T-helper 17 cell (primary cell): ENCODE measurements around the gene GALNT13. TPM values are rescaled to one million over a fixed set of nuclear protein-coding genes. Genes with fewer than 3 reads are reported as not detected.

Source experiments
- ATAC-seq: fragments of 150-1000 bp; cut with Tn5 transposase; 2 replicates; pipeline ENCODE4 v1.10.0; 2021; ENCODE audit warnings: mild to moderate bottlenecking, moderate library complexity
- DNase-seq, 3 donors: peaks; one replicate each; pipeline versions ENCODE4 v3.0.0 to v3.0.0-alpha.2; 2020 to 2021
- H3K9me3 ChIP-seq: one replicate; pipeline ENCODE4 v1.7.0; 2013; ENCODE audit warnings: low read length, mild to moderate bottlenecking; ENCODE audit not compliant: control insufficient read depth, poor library complexity, severe bottlenecking
- H3K27ac Mint-ChIP-seq: one replicate; pipeline ENCODE4 v1.8.0; 2022; ENCODE audit warnings: mild to moderate bottlenecking, moderate library complexity, mixed read lengths
- H3K27me3 Mint-ChIP-seq: one replicate; pipeline ENCODE4 v1.8.0; 2022; ENCODE audit warnings: mixed read lengths
- H3K36me3 Mint-ChIP-seq: one replicate; pipeline ENCODE4 v1.8.0; 2022; ENCODE audit warnings: low read depth, mixed read lengths
- H3K4me1 Mint-ChIP-seq: one replicate; pipeline ENCODE4 v1.8.0; 2022; ENCODE audit warnings: mild to moderate bottlenecking, mixed read lengths
- H3K4me3 Mint-ChIP-seq: one replicate; pipeline ENCODE4 v1.8.0; 2022; ENCODE audit warnings: mild to moderate bottlenecking, moderate library complexity, mixed read lengths
- total RNA-seq, 4 donors: library from RNA in 2 of 4; stranded (reverse) in 2 of 4; gene quantifications; one replicate each; pipeline ENCODE4 v1.2.3 and lab custom pipeline; 2022 to 2026

The GALNT13 gene
- total RNA-seq, 2 donors from 2014 or later = not detected

GRCh38 chr2:153886833-153887232 is 15.1 kb downstream of the GALNT13 start:
- Mint-ChIP-seq H3K36me3 (no peaks in the 10 kb centered on the region), H3K27ac (no peak overlapping the region), H3K27me3 (no peaks in the 10 kb centered on the region), H3K4me3 (no peak overlapping the region), H3K4me1 (no peaks in the 10 kb centered on the region)
- H3K9me3 ChIP-seq = no peaks in the 10 kb centered on the region
- ATAC-seq (no peak), DNase-seq (no peak)

GRCh38 chr2:153890576-153890975 is 18.9 kb downstream of the GALNT13 start:
- no peaks in the 10 kb centered on the region for H3K36me3 Mint-ChIP-seq
- H3K27me3 Mint-ChIP-seq = no peaks in the 10 kb centered on the region
- DNase-seq (no peak), ATAC-seq (no peak)
- no peaks in the 10 kb centered on the region for H3K9me3 ChIP-seq
- no peak overlapping the region for H3K4me3 Mint-ChIP-seq
- H3K27ac Mint-ChIP-seq = no peak overlapping the region
- no peaks in the 10 kb centered on the region for H3K4me1 Mint-ChIP-seq

- ATAC-seq (no peak), DNase-seq (no peak)
- H3K9me3 ChIP-seq = no peaks in the 10 kb centered on the region
- H3K36me3 Mint-ChIP-seq = no peaks in the 10 kb centered on the region
- no peaks in the 10 kb centered on the region for H3K4me1 Mint-ChIP-seq
- no peak overlapping the region for H3K27ac Mint-ChIP-seq
- H3K4me3 Mint-ChIP-seq = no peak overlapping the region
- H3K27me3 Mint-ChIP-seq = no peaks in the 10 kb centered on the region
Measured at GRCh38 chr2:153891051-153891450, 19.3 kb downstream of the GALNT13 start.

GRCh38 chr2:153912798-153913396 is 41.2 kb downstream of the GALNT13 start:
- Mint-ChIP-seq H3K27me3 (no peaks in the 10 kb centered on the region), H3K36me3 (no peaks in the 10 kb centered on the region), H3K27ac (no peak overlapping the region), H3K4me1 (no peaks in the 10 kb centered on the region), H3K4me3 (no peak overlapping the region)
- no peak for ATAC-seq
- no peak for DNase-seq
- H3K9me3 ChIP-seq = no peaks in the 10 kb centered on the region

- Mint-ChIP-seq H3K4me3 (no peak overlapping the region), H3K27ac (no peak overlapping the region), H3K4me1 (no peaks in the 10 kb centered on the region), H3K36me3 (no peaks in the 10 kb centered on the region), H3K27me3 (no peaks in the 10 kb centered on the region)
- DNase-seq (no peak), ATAC-seq (no peak)
- no peaks in the 10 kb centered on the region for H3K9me3 ChIP-seq
Measured at GRCh38 chr2:153917570-153917969, 45.8 kb downstream of the GALNT13 start.

GRCh38 chr2:153935511-153935910 is 63.8 kb downstream of the GALNT13 start:
- no peak for DNase-seq
- Mint-ChIP-seq H3K4me3 (no peak overlapping the region), H3K27ac (no peak overlapping the region), H3K27me3 (no peaks in the 10 kb centered on the region), H3K36me3 (no peaks in the 10 kb centered on the region), H3K4me1 (no peaks in the 10 kb centered on the region)
- ATAC-seq = no peak
- no peaks in the 10 kb centered on the region for H3K9me3 ChIP-seq

- H3K9me3 ChIP-seq = no peaks in the 10 kb centered on the region
- Mint-ChIP-seq H3K27me3 (no peaks in the 10 kb centered on the region), H3K4me3 (no peak overlapping the region), H3K4me1 (no peaks in the 10 kb centered on the region), H3K27ac (no peak overlapping the region), H3K36me3 (no peaks in the 10 kb centered on the region)
- no peak for DNase-seq
- ATAC-seq = no peak
Measured at GRCh38 chr2:153939124-153939796, 67.5 kb downstream of the GALNT13 start.

GRCh38 chr2:153940511-153940910 is 68.8 kb downstream of the GALNT13 start:
- DNase-seq (no peak), ATAC-seq (no peak)
- Mint-ChIP-seq H3K27me3 (no peaks in the 10 kb centered on the region), H3K4me1 (no peaks in the 10 kb centered on the region), H3K27ac (no peak overlapping the region), H3K4me3 (no peak overlapping the region), H3K36me3 (no peaks in the 10 kb centered on the region)
- H3K9me3 ChIP-seq = no peaks in the 10 kb centered on the region

GRCh38 chr2:153944800-153945199 is 73.1 kb downstream of the GALNT13 start:
- Mint-ChIP-seq H3K4me3 (no peak overlapping the region), H3K36me3 (no peaks in the 10 kb centered on the region), H3K4me1 (no peaks in the 10 kb centered on the region), H3K27ac (no peak overlapping the region), H3K27me3 (no peaks in the 10 kb centered on the region)
- ATAC-seq (no peak), DNase-seq (no peak)
- H3K9me3 ChIP-seq = no peaks in the 10 kb centered on the region

GRCh38 chr2:153946036-153946435 is 74.3 kb downstream of the GALNT13 start:
- H3K4me1 Mint-ChIP-seq = no peaks in the 10 kb centered on the region
- ATAC-seq = no peak
- H3K27ac Mint-ChIP-seq = no peak overlapping the region
- no peaks in the 10 kb centered on the region for H3K36me3 Mint-ChIP-seq
- H3K27me3 Mint-ChIP-seq = no peaks in the 10 kb centered on the region
- H3K4me3 Mint-ChIP-seq = no peak overlapping the region
- H3K9me3 ChIP-seq = no peaks in the 10 kb centered on the region
- DNase-seq = no peak

- H3K9me3 ChIP-seq = no peaks in the 10 kb centered on the region
- no peak overlapping the region for H3K27ac Mint-ChIP-seq
- no peaks in the 10 kb centered on the region for H3K4me1 Mint-ChIP-seq
- DNase-seq (no peak), ATAC-seq (no peak)
- no peaks in the 10 kb centered on the region for H3K36me3 Mint-ChIP-seq
- no peaks in the 10 kb centered on the region for H3K27me3 Mint-ChIP-seq
- no peak overlapping the region for H3K4me3 Mint-ChIP-seq
Measured at GRCh38 chr2:153953761-153954160, 82.0 kb downstream of the GALNT13 start.

- no peaks in the 10 kb centered on the region for H3K36me3 Mint-ChIP-seq
- DNase-seq (no peak), ATAC-seq (no peak)
- no peak overlapping the region for H3K27ac Mint-ChIP-seq
- H3K27me3 Mint-ChIP-seq = no peaks in the 10 kb centered on the region
- no peaks in the 10 kb centered on the region for H3K9me3 ChIP-seq
- H3K4me1 Mint-ChIP-seq = no peaks in the 10 kb centered on the region
- H3K4me3 Mint-ChIP-seq = no peak overlapping the region
Measured at GRCh38 chr2:153963256-153963655, 91.5 kb downstream of the GALNT13 start.

GRCh38 chr2:153967248-153967973 is 95.7 kb downstream of the GALNT13 start:
- Mint-ChIP-seq H3K27me3 (no peaks in the 10 kb centered on the region), H3K36me3 (no peaks in the 10 kb centered on the region), H3K4me3 (no peak overlapping the region), H3K27ac (no peak overlapping the region), H3K4me1 (no peaks in the 10 kb centered on the region)
- no peaks in the 10 kb centered on the region for H3K9me3 ChIP-seq
- DNase-seq (no peak), ATAC-seq (no peak)

GRCh38 chr2:153971250-153971649 is 99.5 kb downstream of the GALNT13 start:
- no peak overlapping the region for H3K4me3 Mint-ChIP-seq
- no peak for DNase-seq
- H3K27me3 Mint-ChIP-seq = no peaks in the 10 kb centered on the region
- no peaks in the 10 kb centered on the region for H3K9me3 ChIP-seq
- H3K36me3 Mint-ChIP-seq = no peaks in the 10 kb centered on the region
- H3K4me1 Mint-ChIP-seq = no peaks in the 10 kb centered on the region
- no peak for ATAC-seq
- no peak overlapping the region for H3K27ac Mint-ChIP-seq
